Ishikawa (cell line): ENCODE data around the gene PGA3.

Experiments used
- CEBPB ChIP-seq: IDR thresholded peaks from 2 replicates; pipeline ENCODE4 v1.6.1; 2012
- EP300 ChIP-seq: IDR thresholded peaks from 2 replicates; pipeline ENCODE4 v1.6.1; 2012; ENCODE audit warnings: borderline replicate concordance
- TCF12 ChIP-seq: IDR thresholded peaks from 2 replicates; pipeline ENCODE4 v1.6.1; 2012; ENCODE audit warnings: low read depth

DNA sequence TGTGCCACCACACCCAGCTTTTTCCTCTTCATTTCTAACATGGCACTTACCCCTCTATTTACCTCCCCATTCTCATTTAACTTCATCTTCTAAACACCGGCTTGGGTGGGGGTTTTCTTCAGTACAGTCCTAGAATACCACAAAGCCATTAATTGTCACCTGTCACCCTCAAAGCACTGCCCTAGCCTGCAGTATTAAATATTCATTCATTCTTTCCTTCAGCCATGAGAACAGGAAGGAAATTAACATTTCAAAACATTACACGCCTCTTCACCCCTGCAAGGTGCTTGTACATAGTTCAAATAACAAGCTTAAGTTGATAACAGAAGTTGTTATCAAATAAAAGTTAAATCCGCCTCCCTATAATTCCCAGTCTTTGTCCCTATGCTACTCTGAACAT lies 31.4 kb upstream of the PGA3 start:
- TF ChIP-seq EP300 (no peak), TCF12 (no peak), CEBPB (no peak)
